NCI-H1694 treated with DMSO at 0.1 percent for 48 hours (cell line): ENCODE data around the gene KIF18A.
"Not testable (repeated sequence)": the region's sequence is repeated elsewhere in the genome, so short reads cannot be mapped to it uniquely, and the experiment has no call there.

Experiments
- DNase-seq: peaks from one replicate; lab custom pipeline; 2025; lab: John Stamatoyannopoulos, UW

KIF18A gene

DNA sequence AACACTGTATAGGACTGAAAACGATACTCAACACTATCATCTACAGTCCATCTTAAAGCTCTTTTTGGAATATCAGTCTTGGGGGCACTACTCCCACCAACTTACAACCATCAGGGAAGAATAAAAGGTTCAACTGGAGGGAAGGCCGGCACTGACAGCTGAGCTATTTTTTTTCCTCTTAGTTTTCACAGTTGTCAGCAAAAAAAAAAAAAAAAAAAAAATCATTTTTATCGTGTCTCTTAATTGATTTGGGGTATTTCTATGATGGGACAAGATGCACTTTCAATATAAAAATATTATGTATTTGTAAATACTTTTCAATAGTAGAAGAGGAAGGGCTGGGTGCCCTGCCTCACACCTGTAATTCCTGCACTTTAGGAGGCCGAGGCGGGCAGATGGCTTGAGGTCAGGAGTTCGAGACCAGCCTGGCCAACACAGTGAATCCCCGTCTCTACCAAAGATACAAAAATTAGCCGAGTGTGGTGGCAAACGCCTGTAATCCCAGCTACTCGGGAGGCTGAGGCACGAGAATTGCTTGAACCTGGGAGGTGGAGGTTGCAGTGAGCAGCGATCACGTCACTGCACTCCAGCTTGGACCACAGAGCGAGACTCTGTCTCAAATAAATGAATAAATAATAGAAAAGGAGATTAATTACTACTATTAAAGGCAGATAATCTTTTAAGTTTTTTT is 1.5 kb downstream of the KIF18A start:
- DNase-seq, result no peak

DNA sequence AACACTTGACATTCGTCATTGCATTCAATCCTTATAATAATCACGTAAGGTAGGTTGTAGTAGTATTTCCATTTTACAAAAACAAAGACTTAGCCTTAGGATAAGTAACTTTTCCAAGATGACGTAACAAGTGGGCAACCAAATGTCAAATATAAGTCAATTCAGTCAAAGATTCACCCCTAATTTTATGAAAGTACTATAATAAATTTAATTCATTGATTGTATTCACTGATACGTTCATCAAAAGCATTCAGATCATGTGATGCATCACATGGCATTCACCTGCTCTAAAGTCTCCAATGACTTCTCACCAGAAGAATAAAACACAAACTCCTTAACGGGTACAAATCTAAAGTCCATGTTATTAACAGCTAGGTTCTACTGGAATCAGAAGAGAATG is 2.1 kb downstream of the KIF18A start:
- DNase-seq, result no peak

DNA sequence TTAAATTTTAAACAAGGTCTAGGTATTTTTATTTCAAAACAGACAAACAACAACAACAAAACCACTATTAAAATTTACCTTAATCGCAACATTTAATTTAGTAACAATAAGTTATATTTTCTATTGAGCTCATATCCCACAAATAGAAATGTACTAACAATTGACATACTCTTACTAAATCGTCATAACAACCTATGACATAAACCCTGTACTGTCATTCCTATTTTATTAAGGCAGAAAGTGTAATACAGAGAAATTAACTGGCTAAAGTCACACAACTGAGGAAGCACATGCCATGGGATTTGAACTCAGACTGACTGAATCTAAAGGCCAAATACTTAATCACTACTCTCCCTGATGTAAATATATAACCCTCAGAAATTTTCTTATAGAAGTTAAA is 3.0 kb downstream of the KIF18A start:
- DNase-seq, result no peak

DNA sequence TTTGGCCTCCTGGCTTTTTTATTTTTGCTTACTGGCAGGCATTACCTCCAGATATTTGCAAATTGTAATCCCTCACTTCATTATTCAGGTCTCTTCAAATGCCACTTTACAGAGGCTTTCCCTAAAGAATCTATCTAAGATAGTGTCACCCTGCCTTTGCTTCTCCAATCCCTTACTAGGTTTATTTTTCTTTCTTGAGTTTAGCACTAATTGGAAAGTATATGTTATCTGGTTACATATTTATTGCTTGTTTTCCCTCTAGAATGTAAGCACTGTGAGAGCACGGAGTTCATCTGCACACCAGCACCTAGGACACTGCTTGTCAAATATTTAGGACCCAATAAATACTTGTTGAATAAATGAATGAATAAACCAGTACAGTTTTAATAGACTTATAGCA is 3.5 kb downstream of the KIF18A start:
- no peak for DNase-seq

DNA sequence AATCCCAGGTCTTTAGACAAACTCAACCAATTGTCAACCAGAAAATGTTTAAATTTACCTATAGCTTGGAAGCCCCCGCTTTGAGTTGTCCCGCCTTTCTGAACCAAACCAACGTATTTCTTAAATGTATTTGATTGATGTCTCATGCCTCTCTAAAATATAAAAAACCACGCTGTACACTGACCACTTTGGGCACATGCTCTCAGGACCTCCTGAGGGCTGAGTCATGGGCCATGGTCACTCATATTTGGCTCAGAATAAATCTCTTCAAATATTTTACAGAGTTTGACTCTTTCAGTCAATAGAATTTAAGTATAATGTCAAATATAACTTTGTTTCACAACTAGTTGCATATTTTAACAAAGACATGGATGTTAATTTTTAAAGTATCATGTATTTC is 5.7 kb downstream of the KIF18A start:
- not testable (repeated sequence) for DNase-seq

DNA sequence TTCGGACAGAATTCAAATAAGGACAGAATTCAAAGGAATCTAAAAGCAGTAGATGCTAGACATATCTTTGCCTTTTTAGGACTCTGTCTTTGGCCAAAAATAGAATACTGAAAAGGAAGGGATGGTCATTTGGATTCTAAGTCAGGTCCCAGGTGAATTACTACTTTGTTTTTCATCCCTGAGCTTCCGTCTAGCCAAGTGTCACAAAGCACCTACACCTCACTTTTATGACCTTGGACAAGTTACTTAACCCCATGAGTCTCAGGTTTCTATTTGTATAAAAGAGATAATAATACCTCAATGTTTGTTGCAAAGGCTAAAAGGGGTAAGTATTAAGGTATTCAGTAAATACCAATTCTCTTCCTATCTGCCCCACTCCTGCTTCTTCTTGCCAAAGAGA is 7.3 kb downstream of the KIF18A start:
- DNase-seq, result no peak

DNA sequence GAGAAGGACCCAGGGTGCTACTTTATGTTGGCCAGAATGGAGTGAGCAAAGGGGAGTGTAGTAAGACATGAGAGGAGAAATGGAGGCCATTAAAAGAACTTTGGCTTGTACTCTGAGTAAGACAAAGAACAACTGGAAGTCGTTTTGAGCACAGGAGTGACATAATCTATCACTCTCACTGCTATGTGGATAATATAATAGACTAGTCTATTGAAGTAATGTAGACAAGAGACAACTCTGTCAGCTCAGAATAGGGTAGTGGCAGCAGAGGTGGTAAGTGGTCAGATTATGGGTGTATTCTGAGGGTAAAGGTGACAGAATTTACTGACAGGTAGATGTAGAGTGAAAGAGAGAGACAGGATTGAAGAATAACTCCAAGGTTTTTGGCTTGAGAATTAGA is 8.2 kb downstream of the KIF18A start:
- DNase-seq, result no peak

DNA sequence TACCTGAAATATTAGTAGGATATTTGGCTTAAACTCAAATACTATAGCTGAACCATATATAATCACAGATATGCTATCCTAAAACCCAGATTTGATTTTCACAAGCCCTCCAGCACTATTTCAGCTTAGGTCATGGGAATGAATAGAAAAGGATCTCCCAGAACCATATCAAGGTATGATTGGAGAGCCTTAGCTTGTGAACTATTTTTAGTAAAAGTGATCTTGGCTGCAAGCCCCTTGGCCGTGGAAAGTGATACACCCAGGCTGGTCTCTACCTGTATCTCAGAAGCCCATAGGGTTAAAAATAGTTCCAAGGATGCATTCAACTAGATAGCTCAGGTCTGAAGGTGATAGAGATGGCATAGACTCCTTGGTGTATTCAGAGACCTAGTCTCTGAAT is 9.7 kb downstream of the KIF18A start:
- DNase-seq, result no peak

DNA sequence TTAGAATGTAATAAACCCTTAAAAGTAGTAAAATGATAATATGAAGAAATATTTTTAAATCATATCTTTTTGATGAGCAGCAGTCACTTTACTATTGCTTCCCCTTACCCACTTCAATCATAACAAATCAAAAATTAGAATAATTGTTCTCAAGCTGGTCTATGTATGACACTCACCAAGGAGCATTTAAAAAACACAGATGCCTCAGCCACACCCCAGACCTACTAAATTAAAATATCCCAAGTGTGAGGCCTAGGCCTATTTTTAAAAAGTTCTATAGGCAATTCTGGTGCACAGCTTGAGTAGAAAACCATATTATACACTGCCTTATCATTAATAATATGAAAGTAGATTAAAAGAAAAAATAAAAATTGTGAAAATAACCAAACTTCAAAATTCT is 15.2 kb downstream of the KIF18A start:
- no peak for DNase-seq

DNA sequence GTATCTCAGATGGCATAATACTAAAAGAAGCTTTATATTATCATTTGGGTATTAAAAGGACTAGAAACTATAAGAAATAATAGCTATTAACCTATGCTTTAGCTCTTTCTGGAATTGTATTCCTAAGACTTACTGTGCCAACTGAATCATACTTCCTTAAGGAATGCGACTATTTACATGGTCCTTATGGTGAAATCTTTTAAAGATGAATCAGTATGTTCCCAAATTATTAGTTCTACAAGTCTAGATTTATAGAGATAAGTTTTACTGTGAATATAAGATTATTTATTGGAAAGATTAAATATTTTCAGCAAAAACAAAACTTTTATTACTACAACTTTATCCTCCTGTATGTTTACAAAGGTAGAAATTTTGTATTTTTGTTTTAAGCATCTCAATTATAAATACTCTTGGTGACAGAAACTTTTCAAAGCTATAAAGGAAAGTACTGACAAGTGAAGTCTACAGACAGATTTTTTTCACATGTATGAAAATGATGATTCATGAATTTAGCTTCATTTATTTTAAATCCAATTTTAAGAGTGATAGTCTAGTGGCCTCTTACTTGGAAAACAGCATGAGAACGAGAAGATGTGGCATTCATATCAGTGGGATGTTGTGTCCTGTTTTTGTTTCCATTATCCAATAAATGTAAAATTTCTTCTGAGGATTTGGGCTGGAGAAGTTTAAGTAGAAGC is 17.8 kb downstream of the KIF18A start:
- no peak for DNase-seq

DNA sequence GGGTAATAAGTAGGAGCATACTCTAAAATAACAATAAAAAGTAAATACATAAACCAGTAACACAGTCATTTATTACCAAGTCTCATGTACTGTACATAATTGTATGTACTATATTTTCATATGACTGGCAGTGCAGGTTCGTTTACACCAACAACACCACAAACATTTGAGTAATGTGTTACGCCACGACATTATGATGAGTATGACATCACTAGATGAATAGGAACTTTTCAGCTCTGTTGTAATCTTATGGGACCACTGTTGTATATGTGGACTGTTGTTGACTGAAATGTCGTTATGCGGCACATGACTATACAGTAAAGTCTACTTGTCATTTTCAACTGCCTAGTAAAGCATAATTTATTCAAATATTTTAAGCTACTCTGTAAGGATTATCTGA is 18.6 kb downstream of the KIF18A start:
- no peak for DNase-seq

DNA sequence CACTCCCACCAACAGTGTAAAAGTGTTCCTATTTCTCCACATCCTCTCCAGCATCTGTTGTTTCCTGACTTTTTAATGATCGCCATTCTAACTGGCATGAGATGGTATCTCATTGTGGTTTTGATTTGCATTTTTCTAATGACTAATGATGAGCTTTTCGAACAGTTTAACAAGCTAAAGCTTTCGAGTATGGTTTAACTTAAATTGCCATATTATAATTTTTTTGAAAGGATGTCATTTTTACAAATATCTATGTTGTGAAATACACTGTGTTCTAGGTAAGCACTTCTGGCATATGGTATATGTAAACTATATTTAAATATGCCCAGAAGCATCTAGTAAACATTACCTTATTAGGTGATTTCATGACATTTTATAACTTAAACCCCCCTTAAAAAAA is 20.3 kb downstream of the KIF18A start:
- DNase-seq, result not testable (repeated sequence)

DNA sequence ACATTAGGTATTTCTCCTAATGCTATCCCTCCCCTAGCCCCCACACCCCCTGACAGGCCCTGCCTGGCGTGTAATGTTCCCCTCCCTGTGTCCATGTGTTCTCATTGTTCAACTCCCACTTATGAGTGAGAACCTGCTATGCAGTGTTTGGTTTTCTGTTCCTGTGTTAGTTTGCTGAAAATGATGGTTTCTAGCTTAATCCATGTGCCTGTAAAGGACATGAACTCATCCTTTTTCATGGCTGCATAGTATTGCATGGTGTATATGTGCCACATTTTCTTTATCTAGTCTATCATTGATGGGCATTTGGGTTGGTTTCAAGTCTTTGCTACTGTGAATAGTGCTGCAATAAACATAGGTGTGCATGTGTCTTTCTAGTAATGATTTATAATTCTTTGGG is 20.8 kb downstream of the KIF18A start:
- DNase-seq, result not testable (repeated sequence)

DNA sequence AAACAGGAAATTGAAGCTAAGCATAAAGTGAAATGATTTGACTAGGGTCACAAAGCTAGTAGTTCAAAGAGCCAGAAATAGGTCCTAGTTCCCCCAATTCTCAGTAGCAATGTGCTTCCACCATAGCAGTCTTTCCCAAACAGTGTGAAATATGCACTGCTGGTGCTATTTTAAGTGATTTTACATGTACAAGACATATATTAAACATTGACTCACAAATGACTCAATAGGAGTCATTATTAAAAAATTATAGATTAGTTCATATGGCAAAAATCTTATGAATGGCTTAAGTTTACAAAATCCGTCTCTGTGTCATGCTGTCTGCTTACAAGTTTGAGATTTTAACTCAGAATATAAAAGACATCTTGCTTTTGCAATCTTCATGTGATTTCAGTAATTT is 21.4 kb downstream of the KIF18A start:
- DNase-seq, result no peak

DNA sequence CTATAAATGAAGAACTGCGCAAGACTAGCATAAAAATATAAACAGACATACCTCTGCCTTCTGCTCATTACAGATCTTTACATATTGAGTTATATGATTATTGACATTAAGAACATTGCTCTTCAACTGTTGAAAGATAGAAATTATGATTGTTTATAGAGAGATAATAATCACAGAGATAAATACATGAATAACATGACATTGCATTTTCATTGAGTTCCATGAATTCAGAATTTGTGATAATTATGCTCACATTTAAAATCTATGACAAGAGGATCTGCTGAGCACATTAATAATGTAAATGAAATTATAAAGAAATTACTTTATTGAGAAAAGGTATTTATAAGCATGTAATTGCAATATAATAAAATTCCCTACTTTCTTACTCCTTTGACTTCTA is 24.8 kb downstream of the KIF18A start:
- DNase-seq, result no peak

DNA sequence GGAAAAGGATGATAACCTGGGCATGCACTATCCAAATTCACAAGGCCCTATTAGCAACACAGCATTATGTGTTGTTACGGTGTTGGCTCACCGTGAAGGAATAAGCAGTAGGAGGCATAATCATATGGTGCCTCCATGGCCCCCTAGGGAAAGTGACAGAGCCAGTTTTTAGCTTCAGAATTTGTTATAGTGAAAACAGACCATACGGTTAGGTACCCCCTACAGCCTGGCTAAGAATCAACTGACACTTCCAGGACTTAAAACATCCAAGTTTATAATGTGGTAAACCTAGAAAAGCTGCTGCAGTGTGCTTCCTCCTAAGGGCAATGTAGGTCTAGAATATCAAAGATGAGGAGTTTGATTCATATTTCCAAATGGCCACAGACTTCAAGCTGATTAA is 30.4 kb downstream of the KIF18A start:
- no peak for DNase-seq

DNA sequence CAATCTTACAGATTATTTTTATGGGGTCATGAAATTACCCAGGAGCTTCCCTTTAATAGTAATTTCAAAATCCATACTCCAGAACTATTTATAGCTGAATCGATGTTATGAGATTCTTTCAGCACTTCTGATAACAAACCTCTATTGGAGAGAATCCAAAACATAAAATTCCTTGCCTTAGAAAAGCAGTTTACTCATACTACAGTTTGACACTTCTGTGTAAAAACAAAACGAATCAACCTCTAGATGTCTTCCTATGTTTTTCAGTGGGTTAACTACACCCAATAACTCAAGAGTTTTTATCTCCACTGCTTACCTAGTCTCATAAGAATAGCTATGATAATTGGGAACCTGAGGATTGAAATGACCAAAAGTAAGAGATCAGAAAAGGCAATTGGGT is 35.6 kb downstream of the KIF18A start:
- no peak for DNase-seq

DNA sequence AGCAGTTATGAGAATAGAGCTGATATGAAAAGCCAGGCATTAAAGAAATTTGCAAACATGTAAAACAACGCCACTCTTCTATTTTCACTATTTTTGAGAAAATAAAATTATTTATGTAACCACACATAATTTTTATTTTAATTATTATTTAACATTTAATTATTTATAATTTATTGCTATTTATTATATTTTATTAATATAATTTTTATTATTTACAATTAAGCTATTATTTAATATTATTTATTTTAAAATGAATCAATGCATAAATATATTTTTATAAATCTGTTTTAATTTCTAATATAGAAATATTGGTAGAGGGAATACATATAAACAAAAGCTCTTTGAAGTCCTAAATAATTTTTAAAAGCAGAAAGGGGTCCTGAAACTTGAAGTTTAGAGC is 36.7 kb downstream of the KIF18A start:
- DNase-seq, result no peak

DNA sequence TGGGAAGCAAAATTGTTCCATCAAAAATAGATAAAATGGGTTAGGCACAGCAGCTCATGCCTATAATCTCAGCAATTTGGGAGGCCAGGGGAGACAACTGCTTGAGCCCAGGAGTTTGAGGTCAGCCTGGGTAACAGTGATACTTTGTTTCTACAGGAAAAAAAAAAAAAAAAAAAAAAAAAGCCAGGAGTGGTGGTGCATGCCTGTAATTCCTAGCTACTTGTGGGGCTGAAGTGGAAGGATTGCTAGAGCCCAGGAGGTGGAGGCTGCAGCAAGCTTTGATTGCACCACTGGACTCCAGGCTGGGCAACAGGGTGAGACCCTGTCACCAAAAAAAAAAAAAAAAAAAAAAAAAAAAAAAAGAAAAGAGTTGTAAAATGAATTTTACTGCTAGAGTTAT is 49.6 kb downstream of the KIF18A start:
- DNase-seq, result no peak

DNA sequence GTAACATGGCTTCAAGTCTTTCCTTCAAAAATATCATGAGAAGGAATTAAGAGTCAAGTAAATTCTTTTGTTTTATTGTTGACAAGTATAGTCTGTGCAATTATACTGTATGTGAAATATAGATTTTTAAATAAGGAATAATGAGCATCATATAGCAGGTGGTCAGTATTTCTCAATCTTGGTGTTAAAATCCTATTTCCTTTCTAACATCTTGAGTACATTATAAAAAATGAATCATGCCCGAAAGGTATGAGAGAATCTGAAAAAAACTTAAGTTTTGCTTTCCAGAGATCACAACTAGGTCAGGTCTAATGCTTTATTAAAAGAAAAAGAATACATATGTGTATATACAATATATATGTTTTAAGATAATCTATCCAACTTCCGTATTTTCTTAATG is 53.1 kb downstream of the KIF18A start:
- DNase-seq, result no peak

DNA sequence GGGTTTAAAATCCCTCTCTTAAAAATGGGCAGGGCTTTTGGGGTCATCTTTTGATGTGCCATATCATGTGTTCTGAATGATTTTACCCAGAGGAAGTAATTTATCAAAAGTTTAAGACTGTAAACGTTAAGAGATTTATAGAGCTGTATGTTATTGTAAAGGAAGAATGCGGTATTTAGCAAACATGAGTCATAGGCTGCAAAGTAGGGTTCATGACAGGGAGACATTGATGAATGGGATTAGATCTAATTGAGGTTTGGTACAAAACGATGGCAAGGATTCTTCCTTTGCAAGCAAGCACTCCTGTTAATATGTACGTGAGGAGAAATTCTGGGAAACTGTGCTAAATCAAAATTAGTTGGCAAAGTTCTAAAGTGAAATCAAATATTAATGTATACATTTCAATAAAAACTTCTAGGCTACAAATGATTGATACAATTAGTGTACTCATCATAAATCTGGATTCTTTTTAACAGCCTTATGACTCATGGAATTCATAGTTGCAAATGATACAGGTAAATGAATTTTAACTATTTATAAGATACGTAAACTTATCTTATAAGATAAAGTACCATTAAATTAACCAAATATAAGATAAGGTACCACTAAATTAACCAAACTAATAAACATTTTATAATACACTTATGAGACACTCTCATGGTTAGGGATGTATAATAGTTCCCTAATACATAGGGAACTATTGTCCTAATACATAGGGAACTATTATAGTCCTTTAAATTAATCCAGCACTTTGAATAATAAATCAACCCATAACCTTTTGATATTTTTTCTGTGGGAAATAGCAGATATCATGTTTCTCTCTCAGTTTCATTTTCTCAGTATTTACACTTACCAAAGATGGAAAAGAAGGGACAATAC is 58.4 kb downstream of the KIF18A start:
- DNase-seq, result no peak

DNA sequence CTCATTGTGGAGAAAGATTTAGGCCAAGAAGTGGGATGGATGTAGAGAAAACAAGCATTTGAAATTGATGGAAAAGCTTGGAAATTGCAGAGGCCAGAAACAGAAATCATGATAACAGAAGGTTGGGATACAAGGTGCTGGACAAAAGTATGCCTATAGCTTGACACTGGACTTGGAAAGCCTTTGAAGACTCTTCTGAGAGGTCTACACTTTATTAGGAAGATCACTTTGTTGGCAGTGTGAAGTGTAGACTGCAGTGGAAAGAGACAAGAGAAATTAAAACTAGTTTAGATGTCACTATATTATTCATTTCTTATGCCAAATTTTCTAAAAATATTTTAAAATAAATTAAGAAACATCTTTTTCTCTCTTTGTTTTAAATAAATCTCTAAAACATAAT is 59.1 kb downstream of the KIF18A start:
- no peak for DNase-seq
